GM19328 (cell line): ENCODE results near the gene CARD11.

Experiments used
- ATAC-seq: cut with Tn5 transposase; IDR thresholded peaks from one replicate; pipeline ENCODE4 v1.9.1; 2021; ENCODE audit warnings: mild to moderate bottlenecking, moderate library complexity; ENCODE audit not compliant: unreplicated experiment

CARD11 gene

DNA sequence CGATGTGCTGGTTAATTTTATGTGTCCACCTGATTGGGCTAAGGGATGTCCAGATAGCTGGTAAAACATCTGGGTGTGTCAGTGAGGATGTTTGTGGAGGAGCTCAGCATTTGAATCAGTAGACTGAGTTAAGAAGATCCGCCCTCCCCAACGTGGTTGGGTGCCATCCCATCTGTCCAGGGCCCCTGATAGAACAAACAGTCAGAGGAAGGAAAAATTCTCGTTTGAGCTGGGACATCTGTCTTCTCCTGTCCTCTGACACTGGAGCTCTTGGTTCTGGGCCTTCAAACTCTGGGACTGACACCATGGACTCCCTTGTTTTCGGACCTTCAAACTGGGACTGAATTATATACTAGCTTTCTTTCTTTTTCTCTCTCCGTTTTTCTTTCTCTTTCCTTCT lies 59.6 kb downstream of the CARD11 start:
- no peak for ATAC-seq

DNA sequence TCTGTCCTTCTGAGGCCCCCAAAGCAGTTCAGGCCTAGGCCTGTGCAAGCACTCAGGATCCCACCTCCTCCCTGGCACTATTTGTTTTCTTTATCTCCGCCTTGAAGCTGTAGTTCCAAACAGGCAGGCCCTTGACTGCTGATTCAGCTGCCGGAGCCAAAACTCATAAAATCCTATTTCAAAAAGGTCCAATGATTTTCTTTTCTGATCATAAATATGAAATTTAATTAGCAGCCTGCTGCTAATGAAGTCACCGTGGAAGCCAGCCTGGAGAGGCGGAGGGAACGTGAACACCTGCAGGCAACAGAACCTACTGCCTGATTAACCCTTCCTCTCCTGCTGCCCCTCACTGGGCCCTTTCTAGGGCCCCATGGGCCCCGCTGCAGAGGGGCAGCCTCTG lies 60.1 kb downstream of the CARD11 start:
- ATAC-seq: no peak

DNA sequence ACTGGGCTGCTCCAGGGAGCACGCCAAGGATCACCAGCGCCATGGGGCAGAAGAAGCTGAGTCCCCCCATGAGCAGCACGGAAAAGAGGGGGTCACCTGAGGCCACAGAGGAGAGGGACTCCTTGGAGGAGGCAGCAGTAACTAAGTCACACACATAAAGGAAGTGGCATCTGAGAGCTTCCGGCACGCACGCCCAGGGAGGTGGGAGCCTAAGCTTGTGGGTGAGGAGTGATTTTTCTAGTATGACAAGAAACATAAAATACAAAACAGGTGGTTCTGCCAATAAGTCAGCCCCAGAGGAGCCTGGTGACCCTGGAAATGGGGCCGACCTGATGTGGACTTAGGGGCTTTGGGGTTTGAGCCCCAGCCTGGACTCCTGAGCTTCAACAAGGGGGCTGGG lies 60.8 kb downstream of the CARD11 start:
- no peak for ATAC-seq

DNA sequence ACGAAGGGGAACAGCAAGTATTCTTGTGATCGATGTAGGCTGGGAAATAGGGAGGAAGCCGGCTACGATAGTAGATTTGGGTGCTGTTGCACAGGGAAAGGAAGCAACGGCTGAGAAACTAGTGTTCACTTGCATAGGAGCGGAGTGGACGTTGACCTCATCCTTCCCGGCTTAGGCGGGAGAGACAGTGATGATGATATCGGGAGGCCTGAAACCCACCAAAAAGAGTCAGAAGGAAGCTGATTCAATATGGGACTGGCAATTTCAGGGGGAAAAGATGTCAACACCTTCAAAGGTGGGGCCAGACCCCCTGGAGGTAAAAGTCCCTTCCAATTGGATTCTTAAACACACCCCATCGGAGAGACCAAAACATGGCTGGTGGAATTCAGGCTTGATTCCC lies 61.3 kb downstream of the CARD11 start:
- ATAC-seq: no peak

DNA sequence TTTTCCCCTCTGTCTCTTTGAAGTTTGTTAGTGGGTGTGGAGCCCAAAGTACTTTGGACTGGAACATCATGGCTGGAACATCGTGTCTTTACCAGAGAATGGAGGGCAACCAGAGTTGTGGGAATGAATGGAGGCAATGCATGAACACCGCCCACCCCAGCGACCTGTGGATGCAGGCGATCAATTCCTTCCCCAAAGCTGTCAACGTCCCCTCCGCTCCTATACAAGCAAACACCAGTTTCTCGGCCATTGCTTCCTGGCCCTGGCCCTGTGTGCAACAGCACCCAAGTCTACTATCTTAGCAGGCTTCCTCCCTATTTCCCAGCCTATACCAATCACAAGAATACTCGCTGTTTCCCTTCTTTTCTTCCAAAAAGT lies 62.6 kb downstream of the CARD11 start:
- ATAC-seq: no peak

DNA sequence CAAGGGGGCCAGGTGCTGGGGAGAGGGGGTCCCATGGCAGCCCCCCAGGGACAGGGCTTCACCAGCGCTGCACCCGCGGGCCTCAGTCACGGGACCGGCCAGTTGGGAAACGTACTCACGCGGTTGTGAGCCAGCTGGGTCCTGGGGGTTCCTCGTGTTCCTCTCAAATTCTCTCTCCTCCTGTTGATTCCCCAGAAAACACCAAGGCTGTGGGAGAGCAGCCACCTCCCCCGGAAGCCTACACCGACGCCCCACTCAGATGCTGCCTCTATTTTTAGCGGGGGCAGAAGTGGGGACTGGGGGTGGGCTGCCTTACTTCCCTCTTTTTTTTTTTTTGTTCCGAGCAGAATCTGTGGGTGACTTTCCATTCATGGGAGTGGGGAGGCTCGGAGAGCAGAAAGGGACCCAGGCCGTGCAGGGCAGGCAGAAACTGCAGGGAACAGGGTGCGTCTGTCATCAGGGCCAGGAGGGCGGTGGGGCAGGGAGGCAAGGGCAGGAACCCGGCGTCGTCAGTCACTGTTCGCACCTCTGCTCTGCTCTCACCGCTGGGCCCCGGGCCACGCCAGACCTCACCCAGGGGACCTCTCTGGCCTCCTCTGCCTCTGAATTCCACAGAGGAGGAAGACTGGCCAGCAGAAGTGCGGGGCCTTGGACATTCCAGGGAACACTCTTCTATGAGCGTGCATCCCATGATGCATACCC lies 63.1 kb downstream of the CARD11 start:
- ATAC-seq: no peak

DNA sequence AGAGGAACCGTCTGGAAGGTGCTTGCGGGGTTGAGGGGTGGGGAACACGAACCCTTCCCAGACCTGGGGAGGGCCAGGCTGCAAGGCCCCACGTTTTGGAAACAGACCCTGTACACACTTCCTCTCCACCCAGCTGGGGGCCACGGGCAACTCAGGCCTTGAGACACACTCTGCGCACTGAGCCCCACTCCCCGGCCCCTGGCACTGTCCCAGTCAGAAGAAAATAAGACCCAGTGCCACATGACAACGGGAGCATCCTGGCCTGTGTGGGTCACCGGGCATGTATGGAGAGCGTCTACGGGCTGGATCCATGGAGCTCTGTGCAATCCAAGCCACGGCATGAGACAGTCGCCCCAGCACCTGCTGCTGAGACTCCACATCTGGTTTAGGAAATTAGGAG lies 63.7 kb downstream of the CARD11 start:
- ATAC-seq: no peak

DNA sequence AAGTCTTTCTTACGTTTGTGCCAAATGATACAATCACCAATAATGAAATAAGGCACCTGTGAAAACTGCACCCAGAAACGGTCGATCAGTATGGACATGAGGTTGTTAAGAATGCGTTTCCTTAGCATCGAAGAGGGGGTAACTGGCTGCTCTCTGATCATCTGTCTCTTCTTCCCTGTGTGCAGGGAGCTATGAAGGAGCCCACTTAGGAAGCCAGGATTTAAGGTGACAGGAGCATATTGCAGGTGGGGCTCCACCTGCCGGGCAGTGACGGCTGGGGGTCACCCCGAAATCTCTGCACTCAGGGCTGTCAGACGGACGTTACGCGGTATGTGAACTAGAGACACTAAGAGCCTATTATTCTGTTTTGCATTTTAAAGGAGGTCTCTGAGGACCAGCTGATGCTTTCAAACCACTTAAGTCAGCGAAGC lies 64.5 kb downstream of the CARD11 start:
- no peak for ATAC-seq

DNA sequence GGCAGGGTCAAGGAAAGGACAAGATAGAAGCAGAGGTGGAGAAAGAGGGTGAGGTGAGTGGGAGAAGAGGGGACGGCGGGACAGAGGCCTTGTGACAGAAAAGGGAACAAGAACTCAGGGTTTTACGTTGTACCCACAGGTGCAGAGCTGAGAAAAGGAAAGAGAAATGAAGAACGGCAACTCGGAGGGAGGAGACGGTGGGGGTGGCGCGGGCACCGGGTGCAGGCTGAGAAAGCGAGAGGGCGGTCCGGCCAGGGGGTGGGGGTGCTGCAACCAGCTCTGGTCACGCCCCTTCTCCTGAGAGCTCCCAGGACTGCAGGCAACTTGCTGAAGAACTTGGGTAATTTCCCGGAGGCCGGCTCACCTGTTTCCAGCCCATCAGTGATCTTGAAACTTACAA lies 65.3 kb downstream of the CARD11 start:
- peak; percentile 78 for ATAC-seq

DNA sequence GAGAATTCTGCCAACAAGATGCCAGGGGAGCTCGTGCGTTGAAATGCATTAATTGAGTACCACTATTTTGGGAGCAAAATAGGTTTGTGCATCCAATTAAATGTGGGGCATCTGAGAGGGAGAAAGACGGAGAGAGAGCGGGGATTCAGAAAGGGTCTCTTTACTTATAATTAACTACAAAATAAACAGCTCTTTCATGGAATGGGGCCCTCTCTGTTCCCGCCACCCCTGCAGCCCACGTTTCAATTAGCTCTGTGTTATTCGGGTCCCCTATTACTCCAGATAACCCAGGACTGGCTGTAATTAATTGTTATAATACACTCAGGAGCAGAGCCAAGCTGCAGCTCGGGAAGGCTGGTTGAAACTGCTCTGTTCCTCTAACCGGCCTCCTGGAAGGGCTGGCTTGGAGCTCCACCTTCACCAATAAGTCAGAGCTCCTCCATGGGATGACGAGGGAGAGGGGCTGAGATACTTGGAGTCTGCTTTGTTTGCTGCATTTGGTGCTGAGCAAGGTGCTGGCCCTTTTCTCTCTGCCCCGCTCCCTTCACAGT lies 67.8 kb downstream of the CARD11 start:
- ATAC-seq: no peak

DNA sequence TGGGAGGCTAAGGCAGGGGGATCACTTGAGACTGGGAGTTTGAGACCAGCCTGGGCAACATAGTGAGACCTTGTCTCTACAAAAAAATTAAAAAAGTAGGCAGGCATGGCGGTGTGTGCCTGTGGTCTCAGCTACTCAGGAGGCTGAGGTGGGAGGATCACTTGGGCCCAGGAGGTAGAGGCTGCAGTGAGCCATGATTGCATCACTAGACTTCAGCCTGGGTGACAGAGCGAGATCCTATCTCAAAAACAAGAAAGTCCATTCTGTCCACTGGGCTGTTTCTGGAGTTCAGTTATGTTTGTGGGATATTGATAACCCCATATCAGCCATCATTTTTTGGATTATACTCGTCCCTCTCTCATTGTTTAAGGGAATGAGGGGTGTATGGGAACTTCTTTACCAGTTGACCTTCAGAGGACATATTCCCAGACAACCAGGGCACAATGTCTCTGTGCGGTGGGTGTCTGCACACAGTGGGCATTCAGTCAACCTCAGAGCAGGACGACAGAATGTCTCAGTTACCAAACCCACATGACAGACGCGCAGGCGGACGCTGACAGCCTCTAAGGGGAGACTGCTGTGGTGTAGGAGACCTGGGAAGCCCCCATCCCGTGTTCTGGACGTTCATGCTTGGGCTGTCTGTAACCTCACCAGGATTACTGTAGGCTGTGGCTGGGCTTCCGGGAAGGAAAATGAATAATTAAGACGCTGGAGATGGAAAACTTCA lies 69.4 kb downstream of the CARD11 start:
- no peak for ATAC-seq

DNA sequence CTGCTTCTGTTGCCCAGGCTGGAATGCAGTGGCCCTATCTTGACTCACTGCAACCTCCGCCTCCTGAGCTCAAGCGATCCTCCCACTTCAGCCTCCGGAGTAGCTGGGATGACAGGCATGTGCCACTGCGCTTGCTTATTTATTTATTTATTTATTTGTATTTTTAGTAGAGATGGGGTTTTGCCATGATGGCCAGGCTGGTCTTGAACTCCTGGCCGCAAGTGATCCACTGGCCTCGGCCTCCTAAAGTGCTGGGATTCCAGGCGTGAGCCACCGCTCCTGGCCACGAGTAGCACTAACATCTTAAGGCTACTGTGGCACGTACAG lies 70.9 kb downstream of the CARD11 start:
- no peak for ATAC-seq

DNA sequence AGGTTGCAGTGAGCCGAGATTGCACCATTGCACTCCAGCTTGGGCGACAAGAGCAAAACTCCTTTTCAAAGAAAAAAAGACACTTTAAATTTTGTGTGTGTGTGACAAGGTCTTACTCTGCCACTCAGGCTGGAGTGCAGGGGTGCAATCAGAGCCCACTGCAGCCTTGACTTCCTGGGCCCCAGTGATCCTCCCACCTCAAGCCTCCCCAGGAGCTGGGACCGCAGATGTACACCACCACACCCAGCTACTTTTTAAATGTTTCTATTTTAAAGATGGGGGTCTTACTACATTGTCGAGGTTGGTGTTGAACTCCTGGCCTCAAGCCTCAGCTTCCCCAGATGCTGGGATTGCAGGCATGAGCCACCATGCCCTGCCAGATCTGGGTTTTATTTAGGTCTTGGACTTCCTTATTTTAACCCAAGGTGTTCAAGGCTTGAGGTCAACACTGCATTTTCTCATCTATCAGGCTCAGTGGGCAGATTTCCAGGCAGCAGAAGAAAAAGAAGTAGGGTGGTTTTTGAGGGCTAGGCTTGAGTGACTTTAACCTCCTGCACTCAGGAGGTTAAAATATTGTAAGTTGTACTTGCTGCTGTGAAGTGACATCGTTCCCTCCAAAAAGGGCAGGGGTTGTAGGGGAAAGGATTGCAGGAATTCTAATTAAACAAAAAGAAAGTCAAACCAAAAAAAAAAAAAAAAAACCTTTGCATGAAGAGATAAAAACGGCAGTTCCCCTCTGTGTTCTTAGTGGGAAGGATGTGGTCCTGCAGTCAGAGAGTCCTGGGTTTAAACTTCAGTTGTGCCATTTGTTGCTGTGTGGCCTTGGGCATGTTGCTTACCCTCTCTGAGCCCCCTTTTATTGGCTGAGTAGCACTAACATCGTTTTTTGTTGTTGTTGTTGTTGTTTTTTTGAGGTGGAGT lies 71.5 kb downstream of the CARD11 start:
- ATAC-seq: peak; percentile 81

DNA sequence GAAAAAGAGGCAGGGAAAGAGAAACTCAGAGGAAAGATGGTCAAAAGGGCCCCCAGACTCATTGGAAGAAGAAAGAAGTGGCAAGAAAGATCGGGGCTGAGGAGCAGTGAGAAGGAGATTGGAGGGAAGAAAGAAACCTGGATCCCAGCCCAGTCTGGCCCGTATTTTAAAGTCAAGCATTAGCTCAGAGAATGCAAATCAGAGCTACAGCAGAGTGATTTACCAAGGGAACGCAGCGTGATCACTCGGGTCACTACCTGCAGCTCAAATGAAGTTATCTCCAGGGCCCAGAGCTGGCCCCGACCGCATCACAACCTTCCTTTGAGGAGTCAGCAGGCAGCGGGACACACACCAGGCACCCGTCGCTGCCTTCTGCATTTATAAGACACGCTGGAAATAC lies 72.8 kb downstream of the CARD11 start:
- ATAC-seq: no peak

DNA sequence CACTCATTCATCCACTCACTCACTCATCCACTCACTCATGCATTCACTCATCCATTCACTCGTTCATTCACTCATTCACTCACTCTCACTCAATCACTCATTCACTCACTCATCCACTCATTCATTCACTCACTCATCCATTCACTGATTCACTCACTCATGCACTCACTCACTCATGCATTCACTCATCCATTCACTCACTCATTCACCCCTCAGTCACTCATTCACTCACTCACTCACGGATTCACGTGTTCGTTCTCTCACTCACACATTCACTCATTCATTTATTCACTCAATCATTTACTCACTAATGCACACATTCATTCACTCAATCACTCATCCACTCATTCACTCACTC lies 73.4 kb downstream of the CARD11 start:
- no peak for ATAC-seq

DNA sequence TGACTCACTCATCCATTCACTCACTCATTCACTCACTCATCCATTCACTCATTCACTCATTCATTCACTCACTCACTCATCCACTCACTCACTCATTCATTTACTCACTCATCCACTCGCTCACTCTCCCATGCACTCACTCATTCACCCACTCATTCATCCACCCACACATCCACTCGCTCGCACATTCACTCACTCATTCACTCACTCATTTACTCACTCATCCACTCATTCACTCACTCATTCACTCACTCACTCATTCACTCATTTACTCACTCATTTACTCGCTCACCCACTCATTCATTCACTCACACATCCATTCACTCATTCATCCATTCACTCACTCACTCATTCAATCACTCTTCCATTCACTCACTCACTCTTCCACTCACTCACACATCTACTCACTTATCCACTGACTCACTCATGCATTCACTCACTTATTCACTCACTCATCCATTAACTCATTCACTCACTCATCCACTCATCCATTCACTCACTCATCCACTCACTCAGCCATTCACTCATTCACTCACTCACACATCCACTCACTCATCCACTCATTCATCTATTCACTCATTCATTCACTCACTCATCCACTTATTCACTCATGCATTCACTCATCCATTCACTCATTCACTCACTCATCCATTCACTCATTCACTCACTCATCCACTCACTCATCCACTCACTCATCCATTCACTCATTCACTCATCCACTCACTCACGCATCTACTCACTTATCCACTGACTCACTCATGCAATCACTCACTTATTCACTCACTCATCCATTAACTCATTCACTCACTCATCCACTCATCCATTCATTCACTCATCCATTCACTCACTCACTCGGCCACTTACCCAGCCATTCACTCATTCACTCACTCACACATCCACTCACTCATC lies 74.0 kb downstream of the CARD11 start:
- ATAC-seq: no peak

DNA sequence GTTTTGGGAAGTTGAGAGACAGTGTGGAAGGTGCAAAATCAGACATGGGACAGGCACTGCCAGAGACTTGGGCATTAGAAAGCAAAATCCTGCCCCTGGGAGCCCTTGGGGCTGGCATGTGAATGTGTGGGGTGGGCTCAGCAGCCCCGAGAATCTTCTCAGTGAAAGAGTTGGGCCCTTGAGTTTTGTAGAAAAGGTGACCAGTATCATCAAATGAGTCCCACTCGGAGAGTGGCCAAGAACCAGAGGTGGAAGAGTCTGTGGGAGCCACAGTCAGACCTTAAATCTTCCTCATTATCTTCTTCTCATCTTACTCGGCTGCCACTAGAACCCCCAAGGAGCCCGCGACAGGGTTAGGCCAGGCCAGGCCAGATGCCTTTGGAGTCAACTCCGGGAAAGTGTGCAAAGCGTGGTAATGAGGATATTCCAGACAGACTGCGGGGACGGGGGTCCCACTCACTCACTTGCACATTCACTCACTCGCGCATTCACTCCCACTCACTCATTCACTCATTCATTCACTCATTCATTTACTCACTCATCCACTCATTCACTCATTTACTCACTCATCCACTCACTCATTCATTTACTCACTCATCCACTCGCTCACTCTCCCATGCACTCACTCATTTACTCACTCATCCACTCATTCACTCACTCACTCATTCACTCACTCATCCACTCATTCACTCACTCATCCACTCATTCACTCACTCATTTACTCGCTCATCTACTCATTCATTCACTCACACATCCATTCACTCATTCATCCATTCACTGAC lies 74.9 kb downstream of the CARD11 start:
- no peak for ATAC-seq

DNA sequence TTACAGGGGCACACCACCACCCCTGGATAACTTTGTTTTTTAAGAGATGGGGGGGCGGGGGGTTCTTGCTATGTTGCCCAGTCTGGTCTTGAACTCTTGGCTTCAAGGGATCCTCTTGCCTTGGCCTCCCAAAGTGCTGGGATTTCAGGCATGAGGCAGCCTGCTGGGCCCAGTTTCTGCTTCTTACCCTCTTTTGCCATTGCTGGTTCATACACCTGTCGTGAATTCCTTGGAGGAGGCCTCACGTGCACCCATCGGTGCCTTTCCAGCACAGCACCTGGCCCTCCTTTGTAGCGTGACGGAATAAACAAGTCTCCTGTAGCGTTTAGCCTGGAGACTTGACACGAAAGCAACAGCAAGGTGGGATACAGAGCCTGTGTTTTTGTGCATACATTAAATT lies 75.5 kb downstream of the CARD11 start:
- no peak for ATAC-seq

DNA sequence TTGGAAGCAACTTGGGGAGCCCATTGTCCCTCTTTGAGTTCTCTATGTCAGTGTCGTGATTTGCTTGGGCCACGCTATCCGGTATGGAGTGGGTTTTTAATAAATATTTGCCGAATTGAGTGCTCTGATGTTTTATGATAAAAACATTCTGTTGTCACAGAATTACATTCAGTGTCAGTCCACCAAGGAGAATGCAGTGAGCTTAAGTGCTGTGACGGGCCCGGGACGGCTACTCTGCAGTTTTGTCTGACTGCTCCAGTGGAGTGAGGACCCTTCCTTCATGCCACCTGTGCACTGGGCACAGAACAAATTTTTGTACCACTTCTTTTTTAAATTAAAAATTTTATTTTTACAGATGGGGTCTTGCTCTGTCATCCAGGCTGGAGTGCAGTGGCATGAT lies 76.0 kb downstream of the CARD11 start:
- no peak for ATAC-seq

DNA sequence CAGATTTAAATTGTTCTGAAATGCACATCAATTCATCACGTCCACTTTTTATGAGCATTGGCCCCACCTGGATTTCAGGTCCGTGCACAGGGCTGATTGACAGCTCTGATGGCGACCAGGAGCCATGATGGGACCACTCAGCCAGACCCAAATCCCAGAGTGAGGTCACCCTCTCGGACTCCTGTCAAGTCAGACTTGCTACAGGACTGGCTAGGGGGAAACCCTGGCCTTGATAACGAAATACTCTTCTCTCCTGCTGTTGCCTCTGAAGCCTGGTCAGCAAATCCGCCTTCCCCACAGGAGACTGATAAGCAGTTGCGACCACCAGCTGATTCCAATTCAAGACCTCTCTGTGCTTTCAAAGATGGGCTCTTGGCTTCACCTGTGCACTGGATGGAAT lies 76.4 kb downstream of the CARD11 start:
- ATAC-seq: no peak
